Lower leg skin (tissue), 4 donors: Measurements from ENCODE around the gene TNF. TPM values are rescaled to one million over a fixed set of nuclear protein-coding genes. Genes with fewer than 3 reads are reported as not detected.
A peak's percentile ranks its signal among the peaks of the same experiment; 100 is the strongest.

Experiments
- DNase-seq, 2 donors: peaks; one replicate each; pipeline ENCODE4 v3.0.0-alpha.2; 2019; ENCODE audit warnings: low spot score in 2 of 2
- H3K4me3 ChIP-seq: fragments of 200-600 bp; sonication (generic); 2 replicates; pipeline ENCODE4 v1.5.1; 2017; ENCODE audit warnings: mild to moderate bottlenecking, low read depth; ENCODE audit not compliant: poor library complexity, severe bottlenecking
- POLR2A ChIP-seq, 2 donors: fragments of 450-650 bp; IDR thresholded peaks; one replicate each; pipeline ENCODE4 v1.6.1; 2016 to 2017; ENCODE audit warnings: antibody characterized with exemption in 2 of 2, mild to moderate bottlenecking in 1 of 2, moderate library complexity in 1 of 2
- WGBS, 2 donors: methylation state at CpG; one replicate each; pipeline ENCODE4 v1.1.5; 2018; 5-methylcytosine and 5-hydroxymethylcytosine counted together
- intact Hi-C: fragments of 100-400 bp; cut with DNase I; formaldehyde crosslinking; loops from one replicate; pipeline ENCODE4 v1.15.0; 2023; ENCODE audit warnings: low total_unique reads
- total RNA-seq, 4 donors: library from RNA; depleted of rRNA; stranded (reverse); fragments of >200 nt; gene quantifications; one replicate each; pipeline ENCODE4 v1.1.0, GENCODE V29; 2016
- TF ChIP-seq, protein P1 (sequence below), 3 donors: fragments of 450-650 bp; IDR thresholded peaks; one replicate each; pipeline ENCODE4 v1.5.1; 2016; ENCODE audit warnings: antibody characterized with exemption in 3 of 3, mild to moderate bottlenecking in 3 of 3, moderate library complexity in 2 of 3

Gene TNF
- total RNA-seq, 4 donors from 2014 or later, result 0.38 to 1.4 (median 0.59) TPM

- TF ChIP-seq, protein P1, sequence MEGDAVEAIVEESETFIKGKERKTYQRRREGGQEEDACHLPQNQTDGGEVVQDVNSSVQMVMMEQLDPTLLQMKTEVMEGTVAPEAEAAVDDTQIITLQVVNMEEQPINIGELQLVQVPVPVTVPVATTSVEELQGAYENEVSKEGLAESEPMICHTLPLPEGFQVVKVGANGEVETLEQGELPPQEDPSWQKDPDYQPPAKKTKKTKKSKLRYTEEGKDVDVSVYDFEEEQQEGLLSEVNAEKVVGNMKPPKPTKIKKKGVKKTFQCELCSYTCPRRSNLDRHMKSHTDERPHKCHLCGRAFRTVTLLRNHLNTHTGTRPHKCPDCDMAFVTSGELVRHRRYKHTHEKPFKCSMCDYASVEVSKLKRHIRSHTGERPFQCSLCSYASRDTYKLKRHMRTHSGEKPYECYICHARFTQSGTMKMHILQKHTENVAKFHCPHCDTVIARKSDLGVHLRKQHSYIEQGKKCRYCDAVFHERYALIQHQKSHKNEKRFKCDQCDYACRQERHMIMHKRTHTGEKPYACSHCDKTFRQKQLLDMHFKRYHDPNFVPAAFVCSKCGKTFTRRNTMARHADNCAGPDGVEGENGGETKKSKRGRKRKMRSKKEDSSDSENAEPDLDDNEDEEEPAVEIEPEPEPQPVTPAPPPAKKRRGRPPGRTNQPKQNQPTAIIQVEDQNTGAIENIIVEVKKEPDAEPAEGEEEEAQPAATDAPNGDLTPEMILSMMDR (IDR thresholded peaks at IDR 0.05), result no peak
- TF ChIP-seq POLR2A (IDR thresholded peaks at IDR 0.05), result no peak
- H3K4me3 ChIP-seq, result no peak within 1 kb of the TSS
- intact Hi-C loops, result no loop called here
- peak in 1 of 2 donors; percentile 80 for DNase-seq
- WGBS, 2 donors, result 84 to 85% methylated on average over 26 to 27 of the region's 27 CpGs
Observed at GRCh38 chr6:31572041-31572911, 3.1 kb upstream of the TNF start, which contains the start of gene LTA. Gene LTA (plus strand): TSS chr6:31572289. CDS start chr6:31572743, 454 bp downstream.

- TF ChIP-seq, protein P1 (IDR thresholded peaks at IDR 0.05), result no peak
- no peak for TF ChIP-seq POLR2A (IDR thresholded peaks at IDR 0.05)
- H3K4me3 ChIP-seq, result no peak overlapping the region
- no peak for DNase-seq
- 89 to 90% methylated on average over 9 of the region's 9 CpGs for WGBS, 2 donors
- intact Hi-C loops, result no loop called here
Observed at GRCh38 chr6:31573239-31574105, 1.9 kb upstream of the TNF start.

GRCh38 chr6:31574106-31575061, 981 bp upstream of the TNF start:
- TF ChIP-seq, protein P1 (IDR thresholded peaks at IDR 0.05), result no peak
- no peak for TF ChIP-seq POLR2A (IDR thresholded peaks at IDR 0.05)
- DNase-seq, result no peak
- H3K4me3 ChIP-seq, result no peak overlapping the region
- intact Hi-C loops, result no loop called here
- 80 to 83% methylated on average over 14 of the region's 14 CpGs for WGBS, 2 donors

- TF ChIP-seq, protein P1 (IDR thresholded peaks at IDR 0.05), result no peak
- no peak for TF ChIP-seq POLR2A (IDR thresholded peaks at IDR 0.05)
- WGBS, 2 donors, result 52 to 62% methylated on average over 8 of the region's 8 CpGs
- no peak overlapping the region for H3K4me3 ChIP-seq
- intact Hi-C loops, result no loop called here
- DNase-seq, result no peak
Observed at GRCh38 chr6:31575952-31576685, 754 bp downstream of the TNF start.
